HG02852 (cell line): ENCODE data around the gene ERCC5.

Source experiments
- ATAC-seq: cut with Tn5 transposase; IDR thresholded peaks from one replicate; pipeline ENCODE4 v1.9.1; 2021; ENCODE audit warnings: mild to moderate bottlenecking, moderate library complexity; ENCODE audit not compliant: unreplicated experiment

Gene ERCC5

GRCh38 chr13:102879793-102880499 is 34.1 kb downstream of the ERCC5 start:
- no peak for ATAC-seq

DNA sequence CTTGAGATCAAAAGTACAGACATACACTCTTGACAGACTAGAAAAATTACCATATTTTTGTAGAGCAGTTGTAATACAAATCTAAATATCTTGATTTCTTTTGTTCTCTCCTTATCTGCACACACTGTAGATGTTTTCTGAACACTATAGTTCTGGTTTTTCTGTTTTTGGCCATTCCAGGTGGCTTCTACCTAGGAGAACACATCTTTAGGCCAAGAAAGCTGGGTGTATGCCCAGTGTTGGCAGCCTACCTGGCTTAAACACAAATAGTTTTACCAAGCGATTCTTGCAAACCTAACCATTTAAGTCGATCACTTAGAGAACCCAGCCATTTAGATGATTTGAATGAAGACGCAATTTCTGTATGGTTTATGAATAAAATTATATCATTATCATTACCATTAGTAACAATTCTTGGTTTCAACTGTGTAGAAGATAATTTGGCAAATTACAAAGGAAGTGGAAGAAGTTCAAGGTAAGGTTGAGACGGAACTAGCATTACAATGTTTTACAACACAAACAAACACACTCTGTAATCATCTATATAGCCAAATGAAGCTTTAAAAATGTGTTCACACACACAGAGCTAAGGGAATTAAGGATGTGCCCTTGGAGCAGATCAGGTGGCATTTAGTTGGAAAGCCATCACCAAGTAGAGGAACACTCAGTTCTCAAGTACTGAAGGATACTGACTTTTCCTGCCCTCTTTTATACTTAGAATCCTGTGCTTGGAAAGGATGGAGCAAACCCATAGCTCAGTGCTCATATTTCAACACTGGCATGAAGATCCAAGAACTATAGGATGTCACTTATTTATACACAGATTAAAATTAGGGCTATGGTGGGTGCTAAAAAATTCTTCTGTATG is 36.2 kb downstream of the ERCC5 start:
- ATAC-seq = no peak

- ATAC-seq = no peak
These were observed 46.7 kb downstream of the ERCC5 start for GRCh38 chr13:102892503-102892902.

- ATAC-seq = no peak
These were observed 51.7 kb downstream of the ERCC5 start for GRCh38 chr13:102897371-102898138.

GRCh38 chr13:102900193-102900608 is 54.4 kb downstream of the ERCC5 start:
- no peak for ATAC-seq

DNA sequence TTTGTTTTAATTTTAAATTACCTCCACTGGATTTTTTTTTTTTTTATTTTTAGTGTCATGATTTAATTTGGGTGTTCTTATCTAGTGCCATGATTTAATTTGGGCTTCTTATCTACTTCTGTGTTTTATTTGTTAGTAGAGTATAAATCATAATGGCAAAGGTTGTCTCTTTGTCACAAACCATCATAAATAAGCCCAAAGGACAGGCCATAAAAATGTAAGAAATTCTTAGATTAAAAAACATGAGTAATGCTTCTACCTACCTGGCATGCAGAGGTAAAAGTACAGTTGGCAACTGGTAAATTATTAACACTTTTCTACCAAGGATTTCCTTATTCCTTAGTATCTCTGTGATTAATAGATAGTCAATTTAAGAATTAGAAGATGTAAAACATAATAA is 55.2 kb downstream of the ERCC5 start:
- no peak for ATAC-seq

GRCh38 chr13:102901615-102902305 is 55.9 kb downstream of the ERCC5 start:
- ATAC-seq = no peak

GRCh38 chr13:102902789-102903347 is 57.0 kb downstream of the ERCC5 start:
- ATAC-seq = no peak

GRCh38 chr13:102903659-102904407 is 58.0 kb downstream of the ERCC5 start:
- ATAC-seq = no peak

DNA sequence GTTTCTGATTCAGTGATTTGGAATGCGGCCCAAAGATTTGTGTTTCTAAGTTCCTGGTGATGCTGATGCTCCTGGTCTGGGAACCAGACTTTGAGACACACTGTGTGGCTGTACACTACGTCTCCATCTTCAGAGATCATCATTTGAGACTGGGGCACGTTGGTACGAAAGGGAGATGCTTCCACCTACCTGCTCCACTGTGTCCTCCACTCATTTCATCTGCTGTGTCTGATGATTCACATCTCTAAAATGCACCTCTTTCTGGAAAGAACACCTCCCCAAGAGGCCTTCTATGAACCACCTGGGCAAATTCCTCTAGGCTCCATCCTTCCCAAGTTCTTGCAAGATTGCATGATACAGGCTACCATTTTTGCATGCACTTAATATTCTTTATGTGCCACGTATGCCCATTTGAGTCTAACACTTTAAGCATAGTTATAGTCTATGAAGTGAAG is 58.6 kb downstream of the ERCC5 start:
- no peak for ATAC-seq

DNA sequence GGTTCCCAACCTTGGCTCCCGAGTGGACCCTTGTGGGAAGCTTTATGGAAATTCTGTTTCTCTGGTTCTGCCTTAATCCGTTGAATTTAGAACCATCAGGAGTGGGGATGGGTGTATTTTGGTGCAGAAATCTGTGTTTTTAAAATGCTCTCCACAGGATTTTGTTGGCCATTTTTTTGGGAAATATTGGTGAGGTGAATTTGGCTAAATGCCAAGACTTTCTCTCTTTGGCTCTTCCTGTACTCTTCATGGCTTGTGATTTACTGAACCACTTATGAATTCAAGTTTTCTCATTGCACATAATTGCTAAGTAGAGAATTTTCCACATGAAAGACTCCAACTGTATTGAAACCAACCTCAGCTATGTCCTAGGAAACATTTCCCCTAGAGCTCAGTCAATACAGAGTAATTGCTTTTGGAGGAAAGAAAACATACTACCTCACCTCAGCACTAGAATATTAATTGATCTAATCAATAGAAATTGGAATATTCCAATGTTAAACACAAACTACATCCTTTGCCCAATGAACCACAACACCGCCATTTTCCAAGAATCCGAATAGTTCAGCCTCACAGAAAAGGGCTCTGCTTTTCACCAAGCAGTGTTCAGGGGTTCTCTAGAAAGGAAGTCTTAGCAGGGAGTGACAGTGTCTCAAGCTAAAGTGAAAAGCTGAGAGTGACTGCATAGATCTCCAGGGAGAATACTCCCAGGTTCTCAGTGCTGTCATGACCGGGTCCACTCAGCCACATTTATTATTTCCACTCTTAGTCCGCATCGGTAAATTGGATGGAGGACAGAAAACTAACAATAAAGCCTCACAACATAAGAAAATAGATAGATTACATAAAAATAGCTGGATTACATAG is 60.3 kb downstream of the ERCC5 start:
- ATAC-seq = no peak

GRCh38 chr13:102907016-102907756 is 61.4 kb downstream of the ERCC5 start:
- peak; percentile 70 for ATAC-seq

- ATAC-seq = no peak
These were observed 62.2 kb downstream of the ERCC5 start for GRCh38 chr13:102907886-102908515.

DNA sequence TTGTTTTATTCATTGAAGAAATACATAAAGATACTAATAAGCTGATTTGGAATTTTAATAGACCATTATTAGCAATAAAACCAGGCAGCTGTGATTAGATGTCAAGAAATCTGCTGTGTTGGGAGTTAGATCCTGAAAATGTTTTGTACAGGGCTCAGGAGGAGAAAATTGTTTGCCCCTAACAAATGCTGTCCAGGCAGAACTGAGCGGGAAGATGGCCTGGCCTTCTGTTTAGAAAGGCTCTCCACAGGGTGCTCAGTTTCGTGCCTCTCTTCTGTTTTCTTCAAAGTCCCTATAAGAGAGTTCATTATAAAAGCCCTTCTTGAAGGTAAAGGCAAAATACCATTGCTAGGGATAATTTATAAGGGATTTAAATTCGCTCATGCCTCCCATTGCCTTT is 64.1 kb downstream of the ERCC5 start:
- ATAC-seq = no peak

DNA sequence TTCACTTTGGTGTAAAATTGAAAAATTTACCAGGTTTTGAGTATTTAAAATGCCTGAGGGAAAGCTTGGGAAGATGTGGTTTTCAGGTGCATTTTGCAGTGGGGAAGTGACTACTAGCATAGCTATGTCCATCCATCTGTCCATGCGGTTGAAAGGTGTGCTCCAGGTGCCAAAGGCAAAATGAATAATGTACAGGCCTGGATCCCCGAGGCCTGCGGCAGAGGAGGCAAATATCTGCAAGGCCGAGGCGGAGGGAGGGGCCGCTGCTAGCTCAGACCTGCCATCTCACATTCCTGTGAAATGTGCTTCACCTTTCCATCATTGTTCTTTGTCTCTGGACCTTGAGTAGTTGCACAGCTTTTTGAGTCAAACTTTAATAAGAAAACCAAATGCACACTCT is 65.5 kb downstream of the ERCC5 start:
- no peak for ATAC-seq

DNA sequence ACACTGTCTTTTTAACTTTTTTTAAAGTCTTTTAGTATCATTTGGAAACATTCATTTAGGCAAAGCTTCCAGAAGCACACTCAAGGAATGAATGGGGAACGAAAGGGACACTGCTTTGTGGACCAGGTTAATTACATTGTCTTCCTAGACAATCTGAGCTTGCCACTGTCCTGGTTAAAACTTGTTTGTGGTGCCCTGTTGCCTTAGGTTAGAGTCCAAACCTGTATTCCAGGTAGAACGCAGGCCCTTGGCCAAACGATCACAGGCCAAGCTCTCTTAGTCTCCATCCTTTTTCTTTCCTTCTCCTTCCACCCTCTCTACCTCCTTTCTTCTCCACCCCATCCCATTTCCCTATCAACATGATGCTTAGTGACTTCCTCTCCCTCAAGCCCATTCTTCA is 66.8 kb downstream of the ERCC5 start:
- ATAC-seq = no peak

GRCh38 chr13:102913914-102914313 is 68.1 kb downstream of the ERCC5 start:
- no peak for ATAC-seq
